Ovary (tissue), 3 donors: Measurements from ENCODE around the gene SREK1IP1.

ENCODE experiments used
- POLR2A ChIP-seq: fragments of 450-650 bp; IDR thresholded peaks from one replicate; pipeline ENCODE4 v1.6.1; 2017; ENCODE audit warnings: antibody characterized with exemption, mild to moderate bottlenecking, moderate library complexity
- TF ChIP-seq, protein P1 (sequence below), 3 donors: fragments of 450-650 bp in 2 of 3; fragments of 200-600 bp in 1 of 3; IDR thresholded peaks; one replicate each; pipeline versions ENCODE4 v1.5.1 to v1.8.0; 2016 to 2022; ENCODE audit warnings: antibody characterized with exemption in 3 of 3, mild to moderate bottlenecking in 1 of 3
- donor health status: DM: no; HTN: no; CAD: no.

DNA sequence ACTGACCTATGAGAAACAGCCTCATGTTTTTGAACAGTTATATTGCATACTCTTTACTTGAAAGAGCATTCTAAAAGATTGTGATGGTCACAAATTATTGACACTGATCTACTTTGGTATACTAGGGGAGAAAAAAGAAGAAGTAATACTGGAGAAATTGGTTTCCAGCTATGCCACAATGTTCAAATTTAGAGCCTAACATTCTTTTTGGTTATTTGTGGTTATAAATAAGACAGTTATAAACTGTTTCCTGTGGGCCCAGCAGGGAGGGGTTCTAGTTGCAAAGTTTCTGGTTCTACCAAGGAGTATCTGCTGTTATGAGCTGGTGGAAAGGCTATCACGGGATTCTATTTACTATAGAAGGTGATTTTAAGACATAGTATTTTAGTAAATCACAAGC, 5.0 kb upstream of the SREK1IP1 start:
- TF ChIP-seq, protein P1, sequence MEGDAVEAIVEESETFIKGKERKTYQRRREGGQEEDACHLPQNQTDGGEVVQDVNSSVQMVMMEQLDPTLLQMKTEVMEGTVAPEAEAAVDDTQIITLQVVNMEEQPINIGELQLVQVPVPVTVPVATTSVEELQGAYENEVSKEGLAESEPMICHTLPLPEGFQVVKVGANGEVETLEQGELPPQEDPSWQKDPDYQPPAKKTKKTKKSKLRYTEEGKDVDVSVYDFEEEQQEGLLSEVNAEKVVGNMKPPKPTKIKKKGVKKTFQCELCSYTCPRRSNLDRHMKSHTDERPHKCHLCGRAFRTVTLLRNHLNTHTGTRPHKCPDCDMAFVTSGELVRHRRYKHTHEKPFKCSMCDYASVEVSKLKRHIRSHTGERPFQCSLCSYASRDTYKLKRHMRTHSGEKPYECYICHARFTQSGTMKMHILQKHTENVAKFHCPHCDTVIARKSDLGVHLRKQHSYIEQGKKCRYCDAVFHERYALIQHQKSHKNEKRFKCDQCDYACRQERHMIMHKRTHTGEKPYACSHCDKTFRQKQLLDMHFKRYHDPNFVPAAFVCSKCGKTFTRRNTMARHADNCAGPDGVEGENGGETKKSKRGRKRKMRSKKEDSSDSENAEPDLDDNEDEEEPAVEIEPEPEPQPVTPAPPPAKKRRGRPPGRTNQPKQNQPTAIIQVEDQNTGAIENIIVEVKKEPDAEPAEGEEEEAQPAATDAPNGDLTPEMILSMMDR (IDR thresholded peaks at IDR 0.05), result no peak
- TF ChIP-seq POLR2A, result no peak
